ENCODE measurements around the gene ZNF500. TPM values are rescaled to one million over a fixed set of nuclear protein-coding genes. Genes with fewer than 3 reads are reported as not detected.

ZNF500 gene
- total RNA-seq, 1 experiment from 2014 or later: 20.1 TPM

- no peaks in the 10 kb centered on the region for H3K79me2 ChIP-seq (ENCODE audit: insufficient read depth, low read length)
- ChIA-PET RAD21 (ENCODE audit: low non-redundant PET in 1 of 2, low total read pairs in 2 of 2, uncharacterized antibody in 2 of 2, unreplicated experiment in 2 of 2) (no interaction called here), CTCF (no interaction called here), POLR2A (no interaction called here)
- H3K9me2 ChIP-seq (ENCODE audit: insufficient read depth): no peaks in the 10 kb centered on the region
- intact Hi-C loops (cut with micrococcal nuclease): no loop called here
- BruUV-seq (replicated peaks): no TSS peak
- TF ChIP-seq TCF7L2 (IDR thresholded peaks at IDR 0.05; ENCODE audit: borderline replicate concordance, extremely low read depth, insufficient read depth, insufficient read length) (no peak), EZH2phosphoT487 (IDR thresholded peaks at IDR 0.05; ENCODE audit: borderline replicate concordance) (no peak), SP1 (IDR thresholded peaks at IDR 0.05; ENCODE audit: low read depth) (no peak), MAX (IDR thresholded peaks at IDR 0.05) (no peak), ZFX (IDR thresholded peaks at IDR 0.05) (no peak), SRF (IDR thresholded peaks at IDR 0.05; ENCODE audit: low read depth) (no peak), EGR1 (IDR thresholded peaks at IDR 0.05; ENCODE audit: low read depth) (no peak), FOSL1 (IDR thresholded peaks at IDR 0.05; ENCODE audit: low read depth) (no peak), EZH2 (IDR thresholded peaks at IDR 0.05) (no peak), ZBTB33 (IDR thresholded peaks at IDR 0.05; ENCODE audit: extremely low read depth, insufficient replicate concordance, low read length) (no peak), POLR2AphosphoS5 (IDR thresholded peaks at IDR 0.05; ENCODE audit: low read depth, low read length) (no peak), ELF1 (IDR thresholded peaks at IDR 0.05; ENCODE audit: borderline replicate concordance, low read depth) (no peak), JUND (IDR thresholded peaks at IDR 0.05) (no peak)
- H3K9ac ChIP-seq (ENCODE audit: low read length): no peak overlapping the region
- H3K27ac ChIP-seq (ENCODE audit: low read depth, low read length): no peak overlapping the region
- no peaks in the 10 kb centered on the region for H3K9me3 ChIP-seq (ENCODE audit: control insufficient read depth in 1 of 2, insufficient read depth in 1 of 2, low read depth in 1 of 2, low read length in 2 of 2)
- no peak overlapping the region for H3K4me2 ChIP-seq (ENCODE audit: low read length)
- H2AFZ ChIP-seq (ENCODE audit: low read depth, low read length, poor library complexity, severe bottlenecking): no peak overlapping the region
- H3K36me3 ChIP-seq (ENCODE audit: control insufficient read depth in 1 of 2, insufficient read depth in 2 of 2, low read length in 2 of 2): peaks cover 12 to 24% of the 10 kb centered on the region in 2 experiments; a peak in 3 of 4 replicates
- H3K27me3 ChIP-seq (ENCODE audit: insufficient read depth, low read length): no peaks in the 10 kb centered on the region
- H3K4me3 ChIP-seq (replicated peaks in 1 of 2; ENCODE audit: low read depth in 1 of 2, low read length in 2 of 2): no peak overlapping the region
- ATAC-seq (no peak), DNase-seq (ENCODE audit: low read depth, low spot score) (no peak)
- no peaks in the 10 kb centered on the region for H4K20me1 ChIP-seq (ENCODE audit: insufficient read depth)
- no peaks in the 10 kb centered on the region for H3K4me1 ChIP-seq (ENCODE audit: control insufficient read depth in 1 of 2, insufficient read depth in 2 of 2, low read length in 2 of 2)
These were observed 65.0 kb downstream of the ZNF500 start for GRCh38 chr16:4701791-4702465.
